ENCODE data around the gene C1orf226.

- TF ChIP-seq CTCF (IDR thresholded peaks at IDR 0.05; ENCODE audit: insufficient read depth, low read length, poor library complexity, severe bottlenecking), result no peak
- TF ChIP-seq EZH2phosphoT487 (conservative IDR thresholded peaks at IDR 0.05; ENCODE audit: low read length), result no peak
Measured at GRCh38 chr1:162347281-162347680, 34.2 kb upstream of the C1orf226 start.

Data from SU-DHL-6 (cell line).